MCF 10A (cell line): Measurements from ENCODE around the gene TSC22D3. TPM values are rescaled to one million over a fixed set of nuclear protein-coding genes. Genes with fewer than 3 reads are reported as not detected.
A peak's percentile ranks its signal among the peaks of the same experiment; 100 is the strongest.

Experiments used
- BruUV-seq: library from RNA; stranded (reverse); fragments of 400-500 nt; replicated peaks from 2 replicates; lab custom pipeline; 2021; lab: Mats Ljungman, UMichigan
- CTCF ChIA-PET: fragments of 300-600 bp; sonication (Branson Sonifier 250); formaldehyde crosslinking; extraction: SDS; loops from one replicate; lab custom pipeline; 2021; ENCODE audit warnings: antibody characterized with exemption, inconsistent platforms; lab: Yijun Ruan, JAX
- POLR2A ChIA-PET: fragments of 300-600, 350-650 bp; sonication (Branson Sonifier 250); formaldehyde crosslinking; extraction: SDS; loops from one replicate; lab custom pipeline; 2020; ENCODE audit warnings: antibody characterized with exemption, inconsistent platforms; lab: Yijun Ruan, JAX
- DNase-seq: peaks from one replicate; pipeline ENCODE4 v3.0.0-alpha.2; 2018; ENCODE audit not compliant: unreplicated experiment
- H3K27ac Mint-ChIP-seq: one replicate; pipeline ENCODE4 v1.8.0; 2022; ENCODE audit warnings: mild to moderate bottlenecking, low read depth, mixed read lengths; ENCODE audit not compliant: unreplicated experiment
- H3K27me3 Mint-ChIP-seq: one replicate; pipeline ENCODE4 v1.8.0; 2022; ENCODE audit warnings: mixed read lengths; ENCODE audit not compliant: insufficient read depth, unreplicated experiment
- H3K36me3 Mint-ChIP-seq: one replicate; pipeline ENCODE4 v1.8.0; 2022; ENCODE audit warnings: mild to moderate bottlenecking, moderate library complexity, mixed read lengths; ENCODE audit not compliant: insufficient read depth, unreplicated experiment
- H3K4me1 Mint-ChIP-seq: one replicate; pipeline ENCODE4 v1.8.0; 2022; ENCODE audit warnings: mixed read lengths; ENCODE audit not compliant: insufficient read depth, unreplicated experiment
- H3K4me3 Mint-ChIP-seq: one replicate; pipeline ENCODE4 v1.8.0; 2022; ENCODE audit warnings: mild to moderate bottlenecking, moderate library complexity, mixed read lengths; ENCODE audit not compliant: unreplicated experiment
- H3K9me3 Mint-ChIP-seq: one replicate; pipeline ENCODE4 v1.8.0; 2022; ENCODE audit warnings: mixed read lengths; ENCODE audit not compliant: unreplicated experiment
- CTCF ChIP-seq: fragments of 200-600 bp; IDR thresholded peaks from one replicate; pipeline ENCODE4 v1.8.0; 2022; ENCODE audit warnings: antibody characterized with exemption, mild to moderate bottlenecking; ENCODE audit not compliant: unreplicated experiment
- intact Hi-C: fragments of 100-400 bp; cut with micrococcal nuclease; formaldehyde crosslinking; loops from 2 replicates; pipeline ENCODE4 v1.14.1; 2022
- total RNA-seq: library from RNA; stranded (reverse); gene quantifications from 2 replicates; pipeline ENCODE4 v1.2.3, GENCODE V29; 2022

TSC22D3 gene
- total RNA-seq, 1 experiment from 2014 or later, result 124 TPM

- POLR2A ChIA-PET, result interaction anchor here (1.6 kb wide), 1 partner anchor 9 kb away, joined by 6 read pairs; no protein-coding TSS in a partner anchor
- peaks cover 20% of the 10 kb centered on the region for H3K4me1 Mint-ChIP-seq
- H3K36me3 Mint-ChIP-seq, result peaks cover 11% of the 10 kb centered on the region
- DNase-seq, result no peak
- no peak overlapping the region for H3K27ac Mint-ChIP-seq
- H3K4me3 Mint-ChIP-seq, result no peak overlapping the region
- CTCF ChIA-PET, result interaction anchor here (0.9 to 1.2 kb wide), 3 partner anchors 8 to 19 kb away, joined by 3 to 5 read pairs (median 3); no protein-coding TSS in a partner anchor
- peaks cover 80% of the 10 kb centered on the region for H3K27me3 Mint-ChIP-seq
- intact Hi-C loops, result no loop called here
- H3K9me3 Mint-ChIP-seq, result no peaks in the 10 kb centered on the region
- TF ChIP-seq CTCF, result no peak
- BruUV-seq, result no TSS peak
These were observed 23.5 kb downstream of the TSC22D3 start for GRCh38 chrX:107752043-107752442.

- peaks cover 30% of the 10 kb centered on the region for H3K4me1 Mint-ChIP-seq
- H3K36me3 Mint-ChIP-seq, result peaks cover 17% of the 10 kb centered on the region
- H3K9me3 Mint-ChIP-seq, result no peaks in the 10 kb centered on the region
- POLR2A ChIA-PET, result no interaction called here
- peaks cover 87% of the 10 kb centered on the region for H3K27me3 Mint-ChIP-seq
- no peak overlapping the region for H3K4me3 Mint-ChIP-seq
- H3K27ac Mint-ChIP-seq, result no peak overlapping the region
- BruUV-seq, result no TSS peak
- no peak for TF ChIP-seq CTCF
- intact Hi-C loops, result no loop called here
- DNase-seq, result no peak
- CTCF ChIA-PET, result interaction anchor here (0.5 to 1.5 kb wide), 6 partner anchors 9 to 96 kb away, joined by 3 to 5 read pairs (median 4); partner anchors contain the start of gene TSC22D3
These were observed 24.6 kb downstream of the TSC22D3 start for GRCh38 chrX:107750861-107751445.

DNA sequence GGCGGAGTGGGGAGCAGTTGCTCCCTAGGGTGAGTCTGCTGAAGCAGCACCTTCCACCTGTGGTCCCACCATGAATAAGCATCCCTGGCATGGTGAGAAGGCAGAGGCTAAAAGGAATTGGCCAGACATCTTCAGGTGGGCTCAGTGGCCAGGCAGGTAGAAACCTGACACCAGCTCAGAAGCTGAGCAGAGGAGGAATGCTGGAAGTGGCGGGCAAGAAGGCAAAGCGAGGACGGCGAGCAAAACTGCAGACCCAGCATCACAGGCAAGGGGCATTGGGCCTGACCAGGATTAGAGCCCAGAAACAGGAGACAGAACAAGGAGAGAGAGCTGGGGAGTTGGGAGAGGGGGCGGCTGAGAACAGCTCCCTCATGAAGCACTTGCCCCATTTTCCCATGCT lies 25.3 kb downstream of the TSC22D3 start:
- BruUV-seq, result no TSS peak
- POLR2A ChIA-PET, result no interaction called here
- CTCF ChIA-PET, result interaction anchor here (0.5 to 1.5 kb wide), 5 partner anchors 9 to 798 kb away, joined by 3 to 5 read pairs (median 3); partner anchors contain the start of gene TSC22D3
- H3K36me3 Mint-ChIP-seq, result peaks cover 17% of the 10 kb centered on the region
- H3K27ac Mint-ChIP-seq, result no peak overlapping the region
- DNase-seq, result no peak
- H3K4me3 Mint-ChIP-seq, result no peak overlapping the region
- intact Hi-C loops, result no loop called here
- peaks cover 84% of the 10 kb centered on the region for H3K27me3 Mint-ChIP-seq
- TF ChIP-seq CTCF, result no peak
- H3K9me3 Mint-ChIP-seq, result no peaks in the 10 kb centered on the region
- H3K4me1 Mint-ChIP-seq, result peaks cover 31% of the 10 kb centered on the region

DNA sequence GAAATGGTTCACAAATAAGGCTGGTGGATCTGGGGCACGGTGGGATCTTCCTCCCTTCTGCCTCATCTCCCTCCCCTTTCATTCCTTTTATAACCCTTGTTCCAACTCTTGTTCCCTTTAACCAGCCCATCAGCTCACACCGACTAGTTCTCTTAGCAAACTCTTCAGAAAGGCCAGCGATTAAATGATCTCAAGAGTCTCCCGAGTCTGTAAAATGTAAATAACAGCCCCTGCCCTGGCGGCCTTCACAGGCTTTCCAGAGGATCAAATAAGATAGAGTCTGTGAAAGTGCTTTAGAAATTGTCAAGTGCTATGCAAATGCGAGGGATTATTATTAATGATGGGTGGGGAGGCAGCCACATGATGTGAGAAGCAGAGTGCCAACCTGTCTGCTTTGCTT lies 27.1 kb downstream of the TSC22D3 start:
- no TSS peak for BruUV-seq
- ChIA-PET CTCF (interaction anchor here (0.7 to 2.5 kb wide), 8 partner anchors 11 to 88 kb away, joined by 3 to 9 read pairs (median 4); partner anchors contain the start of genes NCBP2L and TSC22D3), POLR2A (interaction anchor here (0.7 to 4.8 kb wide), 12 partner anchors 9 to 120 kb away, joined by 3 to 62 read pairs (median 8); partner anchors contain the start of genes NCBP2L, PRPS1 and TSC22D3)
- Mint-ChIP-seq H3K27ac (peak overlapping the region; percentile 88), H3K9me3 (no peaks in the 10 kb centered on the region), H3K4me1 (peaks cover 31% of the 10 kb centered on the region), H3K36me3 (peaks cover 13% of the 10 kb centered on the region), H3K4me3 (no peak overlapping the region), H3K27me3 (peaks cover 67% of the 10 kb centered on the region)
- intact Hi-C loops, result no loop called here
- no peak for TF ChIP-seq CTCF
- no peak for DNase-seq
